ENCODE results near the gene TPSG1.
"Not testable (repeated sequence)": the region's sequence is repeated elsewhere in the genome, so short reads cannot be mapped to it uniquely, and the experiment has no call there.

TPSG1 gene

GRCh38 chr16:1256296-1256873 lies 31.3 kb upstream of the TPSG1 start:
- DNase-seq = not testable (repeated sequence)

- DNase-seq = not testable (repeated sequence)
Observed at GRCh38 chr16:1255276-1256122, 30.4 kb upstream of the TPSG1 start, which contains the start of gene TPSD1. TSS of gene TPSD1 (plus strand) at chr16:1256069. CDS start at chr16:1256281, 212 bp downstream.

GRCh38 chr16:1254821-1255220 lies 29.8 kb upstream of the TPSG1 start:
- DNase-seq = not testable (repeated sequence)

- not testable (repeated sequence) for DNase-seq
Observed at GRCh38 chr16:1253701-1254364, 28.8 kb upstream of the TPSG1 start.

GRCh38 chr16:1249031-1249755 lies 24.1 kb upstream of the TPSG1 start:
- not testable (repeated sequence) for DNase-seq

GRCh38 chr16:1247903-1248537 lies 23.0 kb upstream of the TPSG1 start:
- not testable (repeated sequence) for DNase-seq

GRCh38 chr16:1245452-1246020 lies 20.5 kb upstream of the TPSG1 start:
- no peak for DNase-seq

GRCh38 chr16:1244881-1245280 lies 19.8 kb upstream of the TPSG1 start:
- DNase-seq = no peak

- DNase-seq = not testable (repeated sequence)
Observed at GRCh38 chr16:1243907-1244850, 19.1 kb upstream of the TPSG1 start.

- DNase-seq = not testable (repeated sequence)
Observed at GRCh38 chr16:1243363-1243762, 18.3 kb upstream of the TPSG1 start.

- not testable (repeated sequence) for DNase-seq
Observed at GRCh38 chr16:1241081-1241480, 16.0 kb upstream of the TPSG1 start.

GRCh38 chr16:1240436-1240835 lies 15.4 kb upstream of the TPSG1 start, which contains the start of gene TPSAB1:
TSS of gene TPSAB1 (plus strand) at chr16:1240705. CDS start at chr16:1240939, 234 bp downstream.
- DNase-seq = not testable (repeated sequence)

- DNase-seq = not testable (repeated sequence)
Observed at GRCh38 chr16:1239575-1239974, 14.5 kb upstream of the TPSG1 start.

GRCh38 chr16:1238909-1239308 lies 13.8 kb upstream of the TPSG1 start:
- not testable (repeated sequence) for DNase-seq

GRCh38 chr16:1237990-1238389 lies 12.9 kb upstream of the TPSG1 start:
- DNase-seq = no peak

- not testable (repeated sequence) for DNase-seq
Observed at GRCh38 chr16:1236659-1237058, 11.6 kb upstream of the TPSG1 start.

GRCh38 chr16:1232049-1232748 lies 7.1 kb upstream of the TPSG1 start:
- not testable (repeated sequence) for DNase-seq

- not testable (repeated sequence) for DNase-seq
Observed at GRCh38 chr16:1231301-1231700, 6.2 kb upstream of the TPSG1 start.

- not testable (repeated sequence) for DNase-seq
Observed at GRCh38 chr16:1230471-1231212, 5.6 kb upstream of the TPSG1 start.

Data from NCI-H2081 (cell line).